ENCODE data around the gene AP2S1. TPM values are rescaled to one million over a fixed set of nuclear protein-coding genes. Genes with fewer than 3 reads are reported as not detected.

The AP2S1 gene
- total and polyA plus RNA-seq, 3 experiments from 2014 or later = 74.3 to 121 (median 121) TPM

GRCh38 chr19:46847528-46847927 lies 3.1 kb downstream of the AP2S1 start:
- H3K4me1 ChIP-seq (ENCODE audit: insufficient read depth, low read length) = peaks cover 13% of the 10 kb centered on the region
- no peaks in the 10 kb centered on the region for H3K36me3 ChIP-seq (ENCODE audit: insufficient read depth, low read length)
- no peaks in the 10 kb centered on the region for H3K9me3 Mint-ChIP-seq
- CTCF ChIA-PET = interaction anchor here (0.6 to 2.0 kb wide), 3 partner anchors 13 to 90 kb away, joined by 3 to 7 read pairs (median 4); partner anchors contain the start of gene ARHGAP35
- H3K4me3 Mint-ChIP-seq = peak overlapping the region in 2 of 7 donors; percentile 26 to 44
- H3K9me3 ChIP-seq (ENCODE audit: low read length) = no peaks in the 10 kb centered on the region
- no peak overlapping the region for H3K4me3 ChIP-seq (ENCODE audit: low read length)
- H3K27ac ChIP-seq (ENCODE audit: low read depth, low read length) = no peak overlapping the region
- POLR2A ChIA-PET = no interaction called here
- peaks cover 0 to 33% (median 9%) of the 10 kb centered on the region in 3 donors for H3K36me3 Mint-ChIP-seq
- DNase-seq = no peak
- H3K4me1 Mint-ChIP-seq = peaks cover 16 to 25% (median 25%) of the 10 kb centered on the region in 3 donors
- H3K27me3 Mint-ChIP-seq = peaks cover 0 to 1% of the 10 kb centered on the region in 2 donors
- no peaks in the 10 kb centered on the region for H3K27me3 ChIP-seq (ENCODE audit: insufficient read depth, low read length, poor library complexity, severe bottlenecking)
- H3K27ac Mint-ChIP-seq = peak overlapping the region in 1 of 8 donors; percentile 14

GRCh38 chr19:46845959-46846459 lies 4.6 kb downstream of the AP2S1 start:
- no peaks in the 10 kb centered on the region for H3K36me3 ChIP-seq (ENCODE audit: insufficient read depth, low read length)
- peaks cover 0 to 47% (median 9%) of the 10 kb centered on the region in 3 donors for H3K36me3 Mint-ChIP-seq
- no peaks in the 10 kb centered on the region for H3K27me3 ChIP-seq (ENCODE audit: insufficient read depth, low read length, poor library complexity, severe bottlenecking)
- no peaks in the 10 kb centered on the region for H3K9me3 ChIP-seq (ENCODE audit: low read length)
- H3K27me3 Mint-ChIP-seq = peaks cover 0 to 1% of the 10 kb centered on the region in 2 donors
- CTCF ChIA-PET = interaction anchor here (0.7 to 2.0 kb wide), 2 partner anchors 12 to 88 kb away, joined by 5 to 7 read pairs; no protein-coding TSS in a partner anchor
- H3K4me1 ChIP-seq (ENCODE audit: insufficient read depth, low read length) = peaks cover 13% of the 10 kb centered on the region
- no peak overlapping the region for H3K4me3 ChIP-seq (ENCODE audit: low read length)
- no peak overlapping the region for H3K27ac Mint-ChIP-seq
- H3K4me3 Mint-ChIP-seq = no peak overlapping the region
- no peak for DNase-seq
- POLR2A ChIA-PET = no interaction called here
- H3K9me3 Mint-ChIP-seq = no peaks in the 10 kb centered on the region
- no peak overlapping the region for H3K27ac ChIP-seq (ENCODE audit: low read depth, low read length)
- peaks cover 16 to 25% (median 25%) of the 10 kb centered on the region in 3 donors for H3K4me1 Mint-ChIP-seq

GRCh38 chr19:46844067-46844489 lies 6.6 kb downstream of the AP2S1 start:
- H3K4me1 Mint-ChIP-seq = peaks cover 2 to 11% (median 7%) of the 10 kb centered on the region in 3 donors
- no peaks in the 10 kb centered on the region for H3K36me3 ChIP-seq (ENCODE audit: insufficient read depth, low read length)
- H3K4me1 ChIP-seq (ENCODE audit: insufficient read depth, low read length) = peaks cover under 1% of the 10 kb centered on the region
- no peaks in the 10 kb centered on the region for H3K9me3 Mint-ChIP-seq
- CTCF ChIA-PET = interaction anchor here (1.1 to 2.4 kb wide), 3 partner anchors 86 to 115 kb away, joined by 3 to 9 read pairs (median 8); no protein-coding TSS in a partner anchor
- no peak overlapping the region for H3K27ac ChIP-seq (ENCODE audit: low read depth, low read length)
- POLR2A ChIA-PET = no interaction called here
- no peak for DNase-seq
- no peaks in the 10 kb centered on the region for H3K27me3 ChIP-seq (ENCODE audit: insufficient read depth, low read length, poor library complexity, severe bottlenecking)
- peak overlapping the region in 1 of 8 donors; percentile 47 for H3K27ac Mint-ChIP-seq
- no peak overlapping the region for H3K4me3 Mint-ChIP-seq
- no peak overlapping the region for H3K4me3 ChIP-seq (ENCODE audit: low read length)
- H3K27me3 Mint-ChIP-seq = no peaks in the 10 kb centered on the region
- H3K36me3 Mint-ChIP-seq = peaks cover 0 to 58% (median 9%) of the 10 kb centered on the region in 3 donors
- no peaks in the 10 kb centered on the region for H3K9me3 ChIP-seq (ENCODE audit: low read length)

GRCh38 chr19:46842791-46843190 lies 7.9 kb downstream of the AP2S1 start:
- H3K27me3 Mint-ChIP-seq = peaks cover 0 to 1% of the 10 kb centered on the region in 2 donors
- Histone ChIP-seq H3K27me3 (ENCODE audit: insufficient read depth, low read length, poor library complexity, severe bottlenecking) (no peaks in the 10 kb centered on the region), H3K36me3 (ENCODE audit: insufficient read depth, low read length) (no peaks in the 10 kb centered on the region), H3K9me3 (ENCODE audit: low read length) (no peaks in the 10 kb centered on the region), H3K4me3 (ENCODE audit: low read length) (no peak overlapping the region), H3K27ac (ENCODE audit: low read depth, low read length) (no peak overlapping the region), H3K4me1 (ENCODE audit: insufficient read depth, low read length) (no peaks in the 10 kb centered on the region)
- peaks cover 0 to 67% (median 11%) of the 10 kb centered on the region in 3 donors for H3K36me3 Mint-ChIP-seq
- CTCF ChIA-PET = interaction anchor here (1.5 to 2.4 kb wide), 3 partner anchors 85 to 148 kb away, joined by 3 to 9 read pairs (median 8); no protein-coding TSS in a partner anchor
- H3K4me3 Mint-ChIP-seq = no peak overlapping the region
- POLR2A ChIA-PET = interaction anchor here (0.9 kb wide), 1 partner anchor 10 kb away, joined by 15 read pairs; no protein-coding TSS in a partner anchor
- peak in 1 of 5 donors; percentile 20 for DNase-seq
- H3K4me1 Mint-ChIP-seq = peaks cover 2 to 9% (median 5%) of the 10 kb centered on the region in 3 donors
- H3K9me3 Mint-ChIP-seq = no peaks in the 10 kb centered on the region
- H3K27ac Mint-ChIP-seq = peak overlapping the region in 1 of 8 donors; percentile 17

- Mint-ChIP-seq H3K4me1 (peaks cover 0 to 5% (median 0%) of the 10 kb centered on the region in 3 donors), H3K27me3 (peaks cover 0 to 2% of the 10 kb centered on the region in 2 donors), H3K4me3 (no peak overlapping the region), H3K27ac (peak overlapping the region in 2 of 8 donors; percentile 91 to 93), H3K36me3 (peaks cover 0 to 70% (median 7%) of the 10 kb centered on the region in 3 donors), H3K9me3 (no peaks in the 10 kb centered on the region)
- Histone ChIP-seq H3K4me1 (ENCODE audit: insufficient read depth, low read length) (no peaks in the 10 kb centered on the region), H3K36me3 (ENCODE audit: insufficient read depth, low read length) (no peaks in the 10 kb centered on the region), H3K4me3 (ENCODE audit: low read length) (no peak overlapping the region), H3K27ac (ENCODE audit: low read depth, low read length) (no peak overlapping the region), H3K9me3 (ENCODE audit: low read length) (no peaks in the 10 kb centered on the region), H3K27me3 (ENCODE audit: insufficient read depth, low read length, poor library complexity, severe bottlenecking) (no peaks in the 10 kb centered on the region)
- ChIA-PET POLR2A (no interaction called here), CTCF (interaction anchor here (0.8 to 3.2 kb wide), 18 partner anchors 10 to 179 kb away, joined by 3 to 89 read pairs (median 6); partner anchors contain the start of genes AP2S1 and SLC1A5)
- peak in 1 of 5 donors; percentile 37 for DNase-seq
Measured at GRCh38 chr19:46841458-46842083, 9.1 kb downstream of the AP2S1 start.

- POLR2A ChIA-PET = interaction anchor here (0.6 to 1.6 kb wide), 6 partner anchors 53 to 1948 kb away, joined by 4 to 10 read pairs (median 8); partner anchors contain the start of gene SLC1A5
- Histone ChIP-seq H3K27me3 (ENCODE audit: insufficient read depth, low read length, poor library complexity, severe bottlenecking) (no peaks in the 10 kb centered on the region), H3K4me1 (ENCODE audit: insufficient read depth, low read length) (no peaks in the 10 kb centered on the region), H3K9me3 (ENCODE audit: low read length) (no peaks in the 10 kb centered on the region), H3K4me3 (ENCODE audit: low read length) (no peak overlapping the region), H3K27ac (ENCODE audit: low read depth, low read length) (no peak overlapping the region), H3K36me3 (ENCODE audit: insufficient read depth, low read length) (no peaks in the 10 kb centered on the region)
- Mint-ChIP-seq H3K4me1 (peaks cover 0 to 5% (median 0%) of the 10 kb centered on the region in 3 donors), H3K4me3 (no peak overlapping the region), H3K27me3 (peaks cover 0 to 2% of the 10 kb centered on the region in 2 donors), H3K27ac (peak overlapping the region in 3 of 8 donors; percentile 24 to 61 (median 41)), H3K36me3 (peaks cover 0 to 68% (median 5%) of the 10 kb centered on the region in 3 donors), H3K9me3 (no peaks in the 10 kb centered on the region)
- CTCF ChIA-PET = interaction anchor here (0.6 to 3.2 kb wide), 44 partner anchors 10 to 366 kb away, joined by 3 to 89 read pairs (median 4); partner anchors contain the start of genes AP2S1, PRKD2 and SLC1A5
- DNase-seq = peak; percentile 28 to 64 (median 49)
Measured at GRCh38 chr19:46840498-46840942, 10.1 kb downstream of the AP2S1 start.

GRCh38 chr19:46839752-46840497 lies 10.7 kb downstream of the AP2S1 start:
- peaks cover 0 to 66% (median 5%) of the 10 kb centered on the region in 3 donors for H3K36me3 Mint-ChIP-seq
- peaks cover 0 to 2% of the 10 kb centered on the region in 2 donors for H3K27me3 Mint-ChIP-seq
- no peaks in the 10 kb centered on the region for H3K4me1 ChIP-seq (ENCODE audit: insufficient read depth, low read length)
- H3K27ac ChIP-seq (ENCODE audit: low read depth, low read length) = no peak overlapping the region
- H3K27ac Mint-ChIP-seq = peak overlapping the region in 2 of 8 donors; percentile 12 to 46
- no peak overlapping the region for H3K4me3 ChIP-seq (ENCODE audit: low read length)
- ChIA-PET CTCF (interaction anchor here (0.6 to 3.2 kb wide), 36 partner anchors 9 to 319 kb away, joined by 3 to 89 read pairs (median 4); partner anchors contain the start of genes AP2S1, PRKD2 and SLC1A5), POLR2A (interaction anchor here (0.6 to 1.6 kb wide), 4 partner anchors 52 to 1948 kb away, joined by 4 to 10 read pairs (median 6); partner anchors contain the start of gene SLC1A5)
- H3K9me3 ChIP-seq (ENCODE audit: low read length) = no peaks in the 10 kb centered on the region
- H3K4me3 Mint-ChIP-seq = no peak overlapping the region
- H3K36me3 ChIP-seq (ENCODE audit: insufficient read depth, low read length) = no peaks in the 10 kb centered on the region
- H3K27me3 ChIP-seq (ENCODE audit: insufficient read depth, low read length, poor library complexity, severe bottlenecking) = no peaks in the 10 kb centered on the region
- no peak for DNase-seq
- H3K4me1 Mint-ChIP-seq = peaks cover 0 to 5% (median 0%) of the 10 kb centered on the region in 3 donors
- no peaks in the 10 kb centered on the region for H3K9me3 Mint-ChIP-seq

Data from CD8-positive, alpha-beta memory T cell (primary cell).